Skeletal muscle satellite cell (primary cell): Measurements from ENCODE around the gene SCAMP1.

Source experiments
- H3K27me3 ChIP-seq: 2 replicates; pipeline ENCODE4 v1.7.0; 2013; ENCODE audit warnings: low read length; ENCODE audit not compliant: control insufficient read depth, insufficient read depth
- H3K36me3 ChIP-seq: 2 replicates; pipeline ENCODE4 v1.7.0; 2013; ENCODE audit warnings: mild to moderate bottlenecking, control low read depth, low read length; ENCODE audit not compliant: insufficient read depth
- H3K4me1 ChIP-seq: 2 replicates; pipeline ENCODE4 v1.7.0; 2013; ENCODE audit warnings: low read length; ENCODE audit not compliant: control insufficient read depth, insufficient read depth
- H3K4me2 ChIP-seq: 2 replicates; pipeline ENCODE4 v1.7.0; 2013; ENCODE audit warnings: mild to moderate bottlenecking, low read length
- H3K4me3 ChIP-seq: 2 replicates; pipeline ENCODE4 v1.7.0; 2013; ENCODE audit warnings: low read length
- H3K9ac ChIP-seq: 2 replicates; pipeline ENCODE4 v1.7.0; 2013; ENCODE audit warnings: mild to moderate bottlenecking, low read depth, low read length, moderate library complexity
- H3K9me3 ChIP-seq: replicated peaks from 2 replicates; pipeline ENCODE4 v1.7.0; 2013; ENCODE audit warnings: mild to moderate bottlenecking, control low read depth, low read length

The SCAMP1 gene

GRCh38 chr5:78399116-78399515, 38.7 kb downstream of the SCAMP1 start:
- no peak overlapping the region for H3K4me2 ChIP-seq
- H3K27me3 ChIP-seq = no peaks in the 10 kb centered on the region
- no peaks in the 10 kb centered on the region for H3K9me3 ChIP-seq
- H3K4me3 ChIP-seq = no peak overlapping the region
- H3K4me1 ChIP-seq = no peaks in the 10 kb centered on the region
- no peaks in the 10 kb centered on the region for H3K36me3 ChIP-seq
- no peak overlapping the region for H3K9ac ChIP-seq

GRCh38 chr5:78404682-78405293, 44.4 kb downstream of the SCAMP1 start:
- no peaks in the 10 kb centered on the region for H3K27me3 ChIP-seq
- H3K9me3 ChIP-seq = no peaks in the 10 kb centered on the region
- H3K36me3 ChIP-seq = no peaks in the 10 kb centered on the region
- no peak overlapping the region for H3K4me2 ChIP-seq
- no peak overlapping the region for H3K9ac ChIP-seq
- H3K4me3 ChIP-seq = no peak overlapping the region
- peaks cover 17% of the 10 kb centered on the region for H3K4me1 ChIP-seq

GRCh38 chr5:78405829-78406750, 45.7 kb downstream of the SCAMP1 start:
- H3K9ac ChIP-seq = no peak overlapping the region
- H3K4me2 ChIP-seq = peak overlapping the region; percentile 42
- H3K4me3 ChIP-seq = no peak overlapping the region
- no peaks in the 10 kb centered on the region for H3K9me3 ChIP-seq
- H3K4me1 ChIP-seq = peaks cover 17% of the 10 kb centered on the region
- H3K36me3 ChIP-seq = no peaks in the 10 kb centered on the region
- no peaks in the 10 kb centered on the region for H3K27me3 ChIP-seq

- Histone ChIP-seq H3K4me3 (no peak overlapping the region), H3K4me1 (peaks cover 17% of the 10 kb centered on the region), H3K27me3 (no peaks in the 10 kb centered on the region), H3K36me3 (no peaks in the 10 kb centered on the region), H3K9me3 (no peaks in the 10 kb centered on the region), H3K4me2 (no peak overlapping the region), H3K9ac (no peak overlapping the region)
Observed at GRCh38 chr5:78407458-78407857, 47.0 kb downstream of the SCAMP1 start.

- peaks cover 3% of the 10 kb centered on the region for H3K36me3 ChIP-seq
- H3K4me3 ChIP-seq = no peak overlapping the region
- H3K9ac ChIP-seq = no peak overlapping the region
- no peak overlapping the region for H3K4me2 ChIP-seq
- no peaks in the 10 kb centered on the region for H3K9me3 ChIP-seq
- peaks cover 4% of the 10 kb centered on the region for H3K4me1 ChIP-seq
- no peaks in the 10 kb centered on the region for H3K27me3 ChIP-seq
Observed at GRCh38 chr5:78411586-78411985, 51.2 kb downstream of the SCAMP1 start.

- Histone ChIP-seq H3K36me3 (peaks cover 21% of the 10 kb centered on the region), H3K9me3 (no peaks in the 10 kb centered on the region), H3K4me2 (no peak overlapping the region), H3K9ac (no peak overlapping the region), H3K4me3 (no peak overlapping the region), H3K4me1 (no peaks in the 10 kb centered on the region), H3K27me3 (no peaks in the 10 kb centered on the region)
Observed at GRCh38 chr5:78416677-78417425, 56.4 kb downstream of the SCAMP1 start.

- H3K4me2 ChIP-seq = no peak overlapping the region
- H3K36me3 ChIP-seq = peaks cover 21% of the 10 kb centered on the region
- H3K27me3 ChIP-seq = no peaks in the 10 kb centered on the region
- H3K4me3 ChIP-seq = no peak overlapping the region
- H3K9ac ChIP-seq = no peak overlapping the region
- H3K9me3 ChIP-seq = no peaks in the 10 kb centered on the region
- no peaks in the 10 kb centered on the region for H3K4me1 ChIP-seq
Observed at GRCh38 chr5:78419396-78419795, 59.0 kb downstream of the SCAMP1 start.

GRCh38 chr5:78420548-78420947, 60.1 kb downstream of the SCAMP1 start:
- peaks cover 19% of the 10 kb centered on the region for H3K36me3 ChIP-seq
- no peak overlapping the region for H3K9ac ChIP-seq
- H3K27me3 ChIP-seq = no peaks in the 10 kb centered on the region
- no peaks in the 10 kb centered on the region for H3K4me1 ChIP-seq
- no peaks in the 10 kb centered on the region for H3K9me3 ChIP-seq
- no peak overlapping the region for H3K4me2 ChIP-seq
- no peak overlapping the region for H3K4me3 ChIP-seq

GRCh38 chr5:78424665-78425064, 64.2 kb downstream of the SCAMP1 start:
- Histone ChIP-seq H3K9ac (no peak overlapping the region), H3K36me3 (no peaks in the 10 kb centered on the region), H3K4me3 (no peak overlapping the region), H3K9me3 (no peaks in the 10 kb centered on the region), H3K4me2 (no peak overlapping the region), H3K27me3 (no peaks in the 10 kb centered on the region), H3K4me1 (no peaks in the 10 kb centered on the region)

- Histone ChIP-seq H3K4me1 (no peaks in the 10 kb centered on the region), H3K4me3 (no peak overlapping the region), H3K27me3 (no peaks in the 10 kb centered on the region), H3K36me3 (no peaks in the 10 kb centered on the region), H3K4me2 (no peak overlapping the region), H3K9ac (no peak overlapping the region), H3K9me3 (no peaks in the 10 kb centered on the region)
Observed at GRCh38 chr5:78429332-78429980, 69.0 kb downstream of the SCAMP1 start.

GRCh38 chr5:78430866-78431265, 70.4 kb downstream of the SCAMP1 start:
- Histone ChIP-seq H3K9me3 (no peaks in the 10 kb centered on the region), H3K4me3 (no peak overlapping the region), H3K4me1 (no peaks in the 10 kb centered on the region), H3K4me2 (no peak overlapping the region), H3K27me3 (no peaks in the 10 kb centered on the region), H3K9ac (no peak overlapping the region), H3K36me3 (no peaks in the 10 kb centered on the region)
